Keratinocyte (primary cell): ENCODE data around the gene RHOBTB3.

Experiments used
- CTCF ChIP-seq, 3 experiments: IDR thresholded peaks in 1 of 3; conservative IDR thresholded peaks in 1 of 3; optimal IDR thresholded peaks in 1 of 3; 2 replicates in 2 of 3; 3 replicates in 1 of 3; pipeline versions ENCODE3 to v1.5.1; 2011; ENCODE audit warnings: low read length in 3 of 3, mild to moderate bottlenecking in 3 of 3, moderate library complexity in 2 of 3, control low read depth in 1 of 3, inconsistent platforms in 1 of 3; ENCODE audit not compliant: insufficient read depth in 2 of 3; ENCODE audit errors: extremely low read depth in 1 of 3
- EZH2 ChIP-seq: IDR thresholded peaks from one replicate; pipeline ENCODE4 v1.6.1; 2012; ENCODE audit warnings: inconsistent platforms, mild to moderate bottlenecking, low read length, moderate library complexity

GRCh38 chr5:95808686-95809413 is 77.7 kb downstream of the RHOBTB3 start:
- TF ChIP-seq CTCF (optimal IDR thresholded peaks at IDR 0.05 in 1 of 3, IDR thresholded peaks at IDR 0.05 in 1 of 3, conservative IDR thresholded peaks at IDR 0.05 in 1 of 3; ENCODE audit: extremely low read depth in 1 of 3, insufficient read depth in 2 of 3, low read length in 3 of 3) (no peak), EZH2 (no peak)
